ENCODE results near the gene SOX14.

Gene SOX14

GRCh38 chr3:137771401-137772213 lies 7.5 kb downstream of the SOX14 start (continued):
- 0 out of 2 replicates have a peak, but pooled peaks have one; percentile 2 for TF ChIP-seq ZNF341 (tag by site-specific recombination; IDR thresholded peaks at IDR 0.05; ENCODE audit: low read depth)
- no peak for TF ChIP-seq ZNF37A (tag by site-specific recombination; IDR thresholded peaks at IDR 0.05)
- TF ChIP-seq ZBTB26 (tag by site-specific recombination; optimal IDR thresholded peaks at IDR 0.05): peak; percentile 37

GRCh38 chr3:137772214-137772955 lies 8.3 kb downstream of the SOX14 start:
- ChIA-PET CTCF (no interaction called here), POLR2A (no interaction called here)
- Histone ChIP-seq H3K4me3 (ENCODE audit: low read depth, low read length) (no peak overlapping the region), H3K9me3 (ENCODE audit: control insufficient read depth, insufficient read depth, low read depth, low read length) (no peaks in the 10 kb centered on the region), H3K27ac (ENCODE audit: extremely low read depth, low read depth, low read length) (no peak overlapping the region), H3K36me3 (ENCODE audit: control insufficient read depth in 2 of 2, insufficient read depth in 1 of 2, low read length in 2 of 2) (no peaks in the 10 kb centered on the region), H3K4me1 (ENCODE audit: control insufficient read depth, insufficient read depth, low read length) (no peaks in the 10 kb centered on the region)
- TF ChIP-seq ZNF423 (tag by site-specific recombination; IDR thresholded peaks at IDR 0.05): no peak
- no peak for TF ChIP-seq ZNF785 (tag by site-specific recombination; IDR thresholded peaks at IDR 0.05)
- TF ChIP-seq YY2 (tag by site-specific recombination; IDR thresholded peaks at IDR 0.05): no peak
- no peak for TF ChIP-seq GLIS2 (tag by site-specific recombination; IDR thresholded peaks at IDR 0.05)
- no peak for TF ChIP-seq PRDM6 (tag by site-specific recombination; IDR thresholded peaks at IDR 0.05)
- TF ChIP-seq ZNF549 (tag by site-specific recombination; IDR thresholded peaks at IDR 0.05): no peak
- TF ChIP-seq ZNF518A (tag by site-specific recombination; conservative IDR thresholded peaks at IDR 0.05; ENCODE audit: low read depth): no peak
- no peak for TF ChIP-seq ZNF223 (tag by site-specific recombination; IDR thresholded peaks at IDR 0.05)
- TF ChIP-seq ZNF777 (tag by site-specific recombination; IDR thresholded peaks at IDR 0.05; ENCODE audit: borderline replicate concordance): no peak

GRCh38 chr3:137778941-137779340 lies 14.8 kb downstream of the SOX14 start:
- H3K9me3 ChIP-seq (ENCODE audit: control insufficient read depth, insufficient read depth, low read depth, low read length): no peaks in the 10 kb centered on the region
- ChIA-PET CTCF (no interaction called here), POLR2A (no interaction called here)
- H3K4me1 ChIP-seq (ENCODE audit: control insufficient read depth, insufficient read depth, low read length): no peaks in the 10 kb centered on the region
- H3K27ac ChIP-seq (ENCODE audit: extremely low read depth, low read depth, low read length): no peak overlapping the region
- no peak overlapping the region for H3K4me3 ChIP-seq (ENCODE audit: low read depth, low read length)
- H3K36me3 ChIP-seq (ENCODE audit: control insufficient read depth in 2 of 2, insufficient read depth in 1 of 2, low read length in 2 of 2): no peaks in the 10 kb centered on the region
- TF ChIP-seq IKZF3 (tag by site-specific recombination; IDR thresholded peaks at IDR 0.05) (no peak), RBAK (tag by site-specific recombination; IDR thresholded peaks at IDR 0.05) (no peak), ZNF626 (tag by site-specific recombination; IDR thresholded peaks at IDR 0.05) (no peak), ZNF514 (tag by site-specific recombination; IDR thresholded peaks at IDR 0.05) (no peak), ZNF843 (tag by site-specific recombination; IDR thresholded peaks at IDR 0.05) (no peak), HOXD13 (CRISPR knock-in tag; IDR thresholded peaks at IDR 0.05; ENCODE audit: borderline replicate concordance) (no peak), ZNF16 (tag by site-specific recombination; IDR thresholded peaks at IDR 0.05; ENCODE audit: low read depth) (no peak), ZNF544 (tag by site-specific recombination; IDR thresholded peaks at IDR 0.05) (no peak), PBX3 (CRISPR knock-in tag; IDR thresholded peaks at IDR 0.05) (no peak), KLF17 (tag by site-specific recombination; IDR thresholded peaks at IDR 0.05) (no peak)

Data from HEK293 (cell line).